Upper lobe of right lung (tissue), 1 donor: ENCODE data around the gene OTULIN. TPM values are rescaled to one million over a fixed set of nuclear protein-coding genes. Genes with fewer than 3 reads are reported as not detected.

ENCODE experiments used
- ATAC-seq: fragments of 200-7000 bp; cut with Tn5 transposase; one replicate; pipeline ENCODE4 v1.9.1; 2020; ENCODE audit warnings: mild to moderate bottlenecking, moderate library complexity
- DNase-seq: peaks from one replicate; pipeline ENCODE4 v3.0.0-alpha.2; 2020
- H3K27ac ChIP-seq: fragments of 200-600 bp; one replicate; pipeline ENCODE4 v1.8.0; 2022
- H3K27me3 ChIP-seq: fragments of 200-600 bp; one replicate; pipeline ENCODE4 v1.8.0; 2022; ENCODE audit warnings: mild to moderate bottlenecking
- H3K36me3 ChIP-seq: fragments of 200-600 bp; one replicate; pipeline ENCODE4 v1.8.0; 2022
- H3K4me1 ChIP-seq: fragments of 200-600 bp; one replicate; pipeline ENCODE4 v1.8.0; 2022
- H3K4me3 ChIP-seq: fragments of 200-600 bp; one replicate; pipeline ENCODE4 v1.8.0; 2022; ENCODE audit warnings: mild to moderate bottlenecking
- H3K9me3 ChIP-seq: fragments of 200-600 bp; one replicate; pipeline ENCODE4 v1.8.0; 2022
- CTCF ChIP-seq: fragments of 200-600 bp; IDR thresholded peaks from one replicate; pipeline ENCODE4 v1.8.0; 2022; ENCODE audit warnings: antibody characterized with exemption
- intact Hi-C: fragments of 100-400 bp; cut with DNase I; formaldehyde crosslinking; loops from one replicate; pipeline ENCODE4 v1.11.0; 2022
- total RNA-seq: library from RNA; stranded (reverse); fragmentation: NEBNext Ultra II Directional; extraction: Animal tissue kit (Norgen Biotek cat#: 25700); gene quantifications from one replicate; pipeline ENCODE4 v1.2.1, GENCODE V29; 2021
- donor health status: DM: no; HTN: yes; CAD: no; lungs with severe emphysema.

Gene OTULIN
- total RNA-seq, 1 donor from 2014 or later: 30.0 TPM

- peak overlapping the region; percentile 6 for H3K27ac ChIP-seq
- intact Hi-C loops: no loop called here
- no peaks in the 10 kb centered on the region for H3K4me1 ChIP-seq
- H3K9me3 ChIP-seq: no peaks in the 10 kb centered on the region
- peaks cover 53% of the 10 kb centered on the region for H3K36me3 ChIP-seq
- TF ChIP-seq CTCF: no peak
- H3K27me3 ChIP-seq: no peaks in the 10 kb centered on the region
- no peak overlapping the region for H3K4me3 ChIP-seq
- no peak for DNase-seq
- no peak for ATAC-seq
Observed at GRCh38 chr5:14701556-14701955, 37.0 kb downstream of the OTULIN start.

- no peak overlapping the region for H3K4me3 ChIP-seq
- ATAC-seq: no peak
- H3K27ac ChIP-seq: no peak overlapping the region
- peaks cover 53% of the 10 kb centered on the region for H3K36me3 ChIP-seq
- H3K9me3 ChIP-seq: no peaks in the 10 kb centered on the region
- intact Hi-C loops: no loop called here
- no peak for TF ChIP-seq CTCF
- DNase-seq: no peak
- H3K4me1 ChIP-seq: peaks cover 3% of the 10 kb centered on the region
- H3K27me3 ChIP-seq: no peaks in the 10 kb centered on the region
Observed at GRCh38 chr5:14702238-14702839, 37.8 kb downstream of the OTULIN start.

- intact Hi-C loops: no loop called here
- peak overlapping the region; percentile 39 for H3K27ac ChIP-seq
- TF ChIP-seq CTCF: no peak
- H3K4me3 ChIP-seq: no peak overlapping the region
- ATAC-seq: no peak
- H3K27me3 ChIP-seq: no peaks in the 10 kb centered on the region
- H3K36me3 ChIP-seq: peaks cover 61% of the 10 kb centered on the region
- no peak for DNase-seq
- no peaks in the 10 kb centered on the region for H3K9me3 ChIP-seq
- H3K4me1 ChIP-seq: peaks cover 3% of the 10 kb centered on the region
Observed at GRCh38 chr5:14705556-14705955, 41.0 kb downstream of the OTULIN start.

GRCh38 chr5:14706615-14707021 is 42.1 kb downstream of the OTULIN start:
- Histone ChIP-seq H3K4me3 (no peak overlapping the region), H3K27ac (peak overlapping the region; percentile 7), H3K4me1 (peaks cover 3% of the 10 kb centered on the region), H3K36me3 (peaks cover 70% of the 10 kb centered on the region), H3K9me3 (no peaks in the 10 kb centered on the region), H3K27me3 (no peaks in the 10 kb centered on the region)
- no peak for TF ChIP-seq CTCF
- intact Hi-C loops: no loop called here
- no peak for DNase-seq
- ATAC-seq: no peak

GRCh38 chr5:14707811-14708390 is 43.4 kb downstream of the OTULIN start:
- no peaks in the 10 kb centered on the region for H3K9me3 ChIP-seq
- peaks cover 82% of the 10 kb centered on the region for H3K36me3 ChIP-seq
- no peaks in the 10 kb centered on the region for H3K27me3 ChIP-seq
- intact Hi-C loops: no loop called here
- DNase-seq (no peak), ATAC-seq (no peak)
- H3K4me3 ChIP-seq: no peak overlapping the region
- TF ChIP-seq CTCF: no peak
- H3K4me1 ChIP-seq: peaks cover 3% of the 10 kb centered on the region
- no peak overlapping the region for H3K27ac ChIP-seq
